Measurements from ENCODE around the gene FRAT2.

Gene FRAT2
- total RNA-seq, result 1.3 to 30.5 (median 17.7) reads per million in 17 experiments

GRCh38 chr10:97334370-97335175 is at the start of gene FRAT2:
TSS of gene FRAT2 (minus strand) at chr10:97334729. CDS start at chr10:97334572, 157 bp downstream.
- DNase-seq, result peak; percentile 91 to 97 (median 94)

GRCh38 chr10:97384156-97384555 is 49.6 kb upstream of the FRAT2 start:
- DNase-seq, result no peak

- no peak for DNase-seq
Measured at GRCh38 chr10:97383159-97383558, 48.6 kb upstream of the FRAT2 start.

- no peak for DNase-seq
Measured at GRCh38 chr10:97381626-97382025, 47.1 kb upstream of the FRAT2 start.

GRCh38 chr10:97380516-97380915 is 46.0 kb upstream of the FRAT2 start:
- no peak for DNase-seq

GRCh38 chr10:97378933-97379921 is 44.7 kb upstream of the FRAT2 start:
- no peak for DNase-seq

GRCh38 chr10:97376413-97376812 is 41.9 kb upstream of the FRAT2 start:
- peak; percentile 73 to 91 (median 80) for DNase-seq

GRCh38 chr10:97373456-97373855 is 38.9 kb upstream of the FRAT2 start:
- no peak for DNase-seq

- peak; percentile 36 to 75 (median 63) for DNase-seq
Measured at GRCh38 chr10:97372233-97372875, 37.8 kb upstream of the FRAT2 start.

GRCh38 chr10:97371696-97372095 is 37.2 kb upstream of the FRAT2 start:
- no peak for DNase-seq

- no peak for DNase-seq
Measured at GRCh38 chr10:97367126-97367649, 32.7 kb upstream of the FRAT2 start.

GRCh38 chr10:97366572-97366971 is 32.0 kb upstream of the FRAT2 start:
- no peak for DNase-seq

GRCh38 chr10:97365761-97366351 is 31.3 kb upstream of the FRAT2 start:
- DNase-seq, result peak; percentile 61 to 97 (median 84)

GRCh38 chr10:97363071-97363470 is 28.5 kb upstream of the FRAT2 start:
- no peak for DNase-seq

- no peak for DNase-seq
Measured at GRCh38 chr10:97362310-97363033, 27.9 kb upstream of the FRAT2 start.

GRCh38 chr10:97361537-97361901 is 27.0 kb upstream of the FRAT2 start:
- peak in 3 of 4 experiments; percentile 38 to 53 (median 46) for DNase-seq

GRCh38 chr10:97360705-97361536 is 26.4 kb upstream of the FRAT2 start:
- DNase-seq, result no peak

GRCh38 chr10:97358781-97359180 is 24.3 kb upstream of the FRAT2 start:
- no peak for DNase-seq

- DNase-seq, result no peak
Measured at GRCh38 chr10:97358349-97358748, 23.8 kb upstream of the FRAT2 start.

GRCh38 chr10:97356918-97357317 is 22.4 kb upstream of the FRAT2 start:
- no peak for DNase-seq
